OCI-LY1 (cell line): ENCODE results near the gene DRC7.

Experiments
- H2AFZ ChIP-seq: fragments of 200-600 bp; sonication (generic), shearing (Covaris generic); 2 replicates; pipeline ENCODE4 v1.6.0; 2014; ENCODE audit warnings: antibody characterized with exemption, mild to moderate bottlenecking, low read length
- H3F3A ChIP-seq: fragments of 200-600 bp; sonication (generic), shearing (Covaris generic); 2 replicates; pipeline ENCODE4 v1.6.0; 2014; ENCODE audit warnings: mild to moderate bottlenecking, antibody characterized with exemption, low read length, moderate library complexity; ENCODE audit not compliant: insufficient read depth
- H3K27ac ChIP-seq: fragments of 200-600 bp; sonication (generic); 2 replicates; pipeline ENCODE4 v1.5.1; 2014; ENCODE audit warnings: low read length, mixed run types, mild to moderate bottlenecking, low read depth; ENCODE audit not compliant: poor library complexity, severe bottlenecking
- H3K27me3 ChIP-seq: fragments of 200-600 bp; sonication (generic); 2 replicates; pipeline ENCODE4 v1.6.0; 2014; ENCODE audit warnings: antibody characterized with exemption, mild to moderate bottlenecking, low read length, moderate library complexity; ENCODE audit not compliant: insufficient read depth
- H3K36me3 ChIP-seq: fragments of 200-600 bp; sonication (generic); 2 replicates; pipeline ENCODE4 v1.6.1; 2014; ENCODE audit warnings: mild to moderate bottlenecking, antibody characterized with exemption, low read length, moderate library complexity, mixed read lengths; ENCODE audit not compliant: insufficient read depth
- H3K4me1 ChIP-seq: fragments of 200-600 bp; sonication (generic); 2 replicates; pipeline ENCODE4 v1.5.1; 2014; ENCODE audit warnings: mild to moderate bottlenecking, low read length, moderate library complexity; ENCODE audit not compliant: insufficient read depth, severe bottlenecking
- H3K4me2 ChIP-seq: fragments of 200-600 bp; sonication (generic), shearing (Covaris generic); 2 replicates; pipeline ENCODE4 v1.6.1; 2014; ENCODE audit warnings: low read length
- H3K4me3 ChIP-seq: fragments of 200-600 bp; sonication (generic); 2 replicates; pipeline ENCODE4 v1.5.1; 2014; ENCODE audit warnings: low read length, low read depth, mild to moderate bottlenecking, mixed read lengths; ENCODE audit not compliant: poor library complexity, severe bottlenecking
- H3K79me2 ChIP-seq: fragments of 200-600 bp; shearing (Covaris generic); 2 replicates; pipeline ENCODE4 v1.6.1; 2016; ENCODE audit warnings: mixed run types, low read length, mixed read lengths; ENCODE audit not compliant: insufficient read depth
- H3K9ac ChIP-seq: fragments of 200-600 bp; sonication (generic), shearing (Covaris generic); 2 replicates; pipeline ENCODE4 v1.6.1; 2014; ENCODE audit warnings: mild to moderate bottlenecking, low read length, mixed read lengths
- H3K9me2 ChIP-seq: fragments of 200-600 bp; sonication (generic), shearing (Covaris generic); 2 replicates; pipeline ENCODE4 v1.6.1; 2014; ENCODE audit warnings: low read depth, mild to moderate bottlenecking, low read length, mixed read lengths
- H3K9me3 ChIP-seq: fragments of 200-600 bp; shearing (Covaris generic); 2 replicates; pipeline ENCODE4 v1.6.1; 2014; ENCODE audit warnings: low read length, mixed read lengths
- H4K20me1 ChIP-seq: fragments of 200-600 bp; sonication (generic), shearing (Covaris generic); 2 replicates; pipeline ENCODE4 v1.6.0; 2016; ENCODE audit warnings: mild to moderate bottlenecking, low read length; ENCODE audit not compliant: insufficient read depth
- EZH2 ChIP-seq: fragments of 200-600 bp; sonication (generic), shearing (Covaris generic); IDR thresholded peaks from 2 replicates; pipeline ENCODE4 v1.8.0; 2017; ENCODE audit warnings: borderline replicate concordance, mixed run types, mild to moderate bottlenecking, antibody characterized with exemption, low read length, moderate library complexity, mixed read lengths
- TF ChIP-seq, protein P1 (sequence below): fragments of 200-600 bp; sonication (generic), shearing (Covaris generic); IDR thresholded peaks from 2 replicates; pipeline ENCODE4 v1.5.1; 2017; ENCODE audit warnings: mild to moderate bottlenecking, antibody characterized with exemption, low read length, moderate library complexity, mixed read lengths

The DRC7 gene

DNA sequence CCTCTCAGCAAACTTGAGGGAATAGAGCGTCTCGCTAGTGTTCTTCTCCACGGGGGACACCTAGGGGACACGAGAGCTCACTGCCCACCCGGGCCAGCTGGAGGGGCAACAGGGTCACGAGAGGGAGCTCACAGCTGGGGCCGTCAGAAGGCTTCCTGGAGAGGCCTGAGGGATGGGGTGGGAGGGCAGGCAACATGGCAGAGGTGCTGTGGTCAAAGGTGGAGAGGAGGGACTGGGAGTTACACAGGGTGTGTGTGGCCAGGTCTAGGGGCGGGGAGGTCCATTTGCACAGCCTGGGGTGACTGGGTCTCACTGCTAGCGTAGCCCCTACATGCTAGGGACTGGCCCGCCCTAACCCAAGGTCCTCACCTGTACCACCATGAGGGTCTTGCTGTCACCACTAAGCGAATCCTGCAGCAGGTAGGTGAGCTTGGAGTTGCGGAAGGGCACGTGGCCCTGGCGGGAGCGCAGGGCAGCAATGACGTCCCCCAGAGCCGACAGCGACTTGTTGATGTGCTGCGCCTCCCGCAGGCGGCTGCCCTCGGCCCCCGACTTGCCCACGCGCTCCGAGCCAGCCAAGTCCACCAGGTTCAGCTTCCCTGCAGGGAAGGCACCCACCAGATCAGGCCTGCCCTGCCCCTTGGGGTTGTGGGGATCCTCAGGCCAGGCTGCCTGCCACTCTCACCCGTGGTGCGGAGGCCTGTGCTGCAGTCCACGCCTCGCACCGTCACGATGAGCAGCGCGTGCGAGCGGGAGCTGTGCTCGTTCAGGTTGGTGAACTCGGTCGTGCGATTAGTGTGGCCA lies 66.0 kb downstream of the DRC7 start:
- no peaks in the 10 kb centered on the region for H3F3A ChIP-seq
- H4K20me1 ChIP-seq = no peaks in the 10 kb centered on the region
- no peak overlapping the region for H3K9ac ChIP-seq
- no peaks in the 10 kb centered on the region for H3K9me3 ChIP-seq
- H3K27me3 ChIP-seq = no peaks in the 10 kb centered on the region
- H3K9me2 ChIP-seq = no peaks in the 10 kb centered on the region
- TF ChIP-seq, protein P1, sequence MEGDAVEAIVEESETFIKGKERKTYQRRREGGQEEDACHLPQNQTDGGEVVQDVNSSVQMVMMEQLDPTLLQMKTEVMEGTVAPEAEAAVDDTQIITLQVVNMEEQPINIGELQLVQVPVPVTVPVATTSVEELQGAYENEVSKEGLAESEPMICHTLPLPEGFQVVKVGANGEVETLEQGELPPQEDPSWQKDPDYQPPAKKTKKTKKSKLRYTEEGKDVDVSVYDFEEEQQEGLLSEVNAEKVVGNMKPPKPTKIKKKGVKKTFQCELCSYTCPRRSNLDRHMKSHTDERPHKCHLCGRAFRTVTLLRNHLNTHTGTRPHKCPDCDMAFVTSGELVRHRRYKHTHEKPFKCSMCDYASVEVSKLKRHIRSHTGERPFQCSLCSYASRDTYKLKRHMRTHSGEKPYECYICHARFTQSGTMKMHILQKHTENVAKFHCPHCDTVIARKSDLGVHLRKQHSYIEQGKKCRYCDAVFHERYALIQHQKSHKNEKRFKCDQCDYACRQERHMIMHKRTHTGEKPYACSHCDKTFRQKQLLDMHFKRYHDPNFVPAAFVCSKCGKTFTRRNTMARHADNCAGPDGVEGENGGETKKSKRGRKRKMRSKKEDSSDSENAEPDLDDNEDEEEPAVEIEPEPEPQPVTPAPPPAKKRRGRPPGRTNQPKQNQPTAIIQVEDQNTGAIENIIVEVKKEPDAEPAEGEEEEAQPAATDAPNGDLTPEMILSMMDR = no peak
- TF ChIP-seq EZH2 = no peak
- peaks cover 2% of the 10 kb centered on the region for H3K36me3 ChIP-seq
- no peak overlapping the region for H3K4me2 ChIP-seq
- no peak overlapping the region for H3K27ac ChIP-seq
- no peak overlapping the region for H3K4me3 ChIP-seq
- no peaks in the 10 kb centered on the region for H3K79me2 ChIP-seq
- H2AFZ ChIP-seq = no peak overlapping the region
- H3K4me1 ChIP-seq = no peaks in the 10 kb centered on the region

GRCh38 chr16:57761301-57761700 lies 66.7 kb downstream of the DRC7 start:
- H3K9me3 ChIP-seq = no peaks in the 10 kb centered on the region
- no peaks in the 10 kb centered on the region; the same call in 1 of the 2 replicates for H3K36me3 ChIP-seq
- H2AFZ ChIP-seq = no peak overlapping the region
- H3K79me2 ChIP-seq = no peaks in the 10 kb centered on the region
- H4K20me1 ChIP-seq = no peaks in the 10 kb centered on the region
- no peak overlapping the region for H3K4me3 ChIP-seq
- TF ChIP-seq, protein P1 = no peak
- no peak for TF ChIP-seq EZH2
- no peaks in the 10 kb centered on the region for H3K9me2 ChIP-seq
- no peaks in the 10 kb centered on the region for H3K4me1 ChIP-seq
- H3K9ac ChIP-seq = no peak overlapping the region
- H3K27me3 ChIP-seq = no peaks in the 10 kb centered on the region
- H3F3A ChIP-seq = no peaks in the 10 kb centered on the region
- no peak overlapping the region for H3K4me2 ChIP-seq
- no peak overlapping the region for H3K27ac ChIP-seq

DNA sequence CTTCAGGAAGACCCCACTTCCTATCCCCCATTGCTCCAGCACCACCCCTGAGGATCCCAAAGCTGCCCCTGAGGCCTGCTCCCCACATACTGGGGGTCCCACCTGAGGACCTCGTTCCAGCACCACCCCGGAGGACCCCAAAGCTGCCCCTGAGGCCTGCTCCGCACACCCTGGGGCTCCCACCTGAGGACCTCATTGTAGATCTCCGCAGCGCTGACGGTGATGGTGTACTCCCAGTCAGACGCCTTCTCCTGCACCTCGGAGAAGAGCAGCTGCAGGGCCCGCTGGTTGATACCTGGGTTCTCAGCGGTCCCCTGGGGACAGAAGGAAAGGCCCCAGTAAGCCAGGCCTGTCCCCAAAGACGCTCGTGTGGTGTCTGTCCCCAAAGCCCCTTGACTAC lies 67.4 kb downstream of the DRC7 start:
- Histone ChIP-seq H3K36me3 (no peaks in the 10 kb centered on the region; the same call in 1 of the 2 replicates), H3K9me2 (no peaks in the 10 kb centered on the region), H3F3A (no peaks in the 10 kb centered on the region), H3K4me3 (no peak overlapping the region), H3K27ac (no peak overlapping the region), H2AFZ (no peak overlapping the region), H3K27me3 (no peaks in the 10 kb centered on the region), H3K79me2 (no peaks in the 10 kb centered on the region), H3K4me1 (no peaks in the 10 kb centered on the region), H3K9me3 (no peaks in the 10 kb centered on the region), H4K20me1 (no peaks in the 10 kb centered on the region), H3K9ac (no peak overlapping the region), H3K4me2 (no peak overlapping the region)
- TF ChIP-seq, protein P1 = no peak
- TF ChIP-seq EZH2 = no peak
